ACHN (cell line): Measurements from ENCODE around the gene BICRA.

Experiments
- DNase-seq: peaks from one replicate; pipeline ENCODE4 v3.0.0-alpha.2; 2015
- in situ Hi-C: cut with HindIII; loops from 2 replicates; pipeline ENCODE4 v1.10.0; 2017; ENCODE audit warnings: low sequenced_read_pairs, low pct_ligation_motif_present, low pct_unique_long_range_greater_than_20kb

The BICRA gene

GRCh38 chr19:47679251-47679900 lies 70.4 kb downstream of the BICRA start:
- DNase-seq = no peak
- in situ Hi-C loops = no loop called here

DNA sequence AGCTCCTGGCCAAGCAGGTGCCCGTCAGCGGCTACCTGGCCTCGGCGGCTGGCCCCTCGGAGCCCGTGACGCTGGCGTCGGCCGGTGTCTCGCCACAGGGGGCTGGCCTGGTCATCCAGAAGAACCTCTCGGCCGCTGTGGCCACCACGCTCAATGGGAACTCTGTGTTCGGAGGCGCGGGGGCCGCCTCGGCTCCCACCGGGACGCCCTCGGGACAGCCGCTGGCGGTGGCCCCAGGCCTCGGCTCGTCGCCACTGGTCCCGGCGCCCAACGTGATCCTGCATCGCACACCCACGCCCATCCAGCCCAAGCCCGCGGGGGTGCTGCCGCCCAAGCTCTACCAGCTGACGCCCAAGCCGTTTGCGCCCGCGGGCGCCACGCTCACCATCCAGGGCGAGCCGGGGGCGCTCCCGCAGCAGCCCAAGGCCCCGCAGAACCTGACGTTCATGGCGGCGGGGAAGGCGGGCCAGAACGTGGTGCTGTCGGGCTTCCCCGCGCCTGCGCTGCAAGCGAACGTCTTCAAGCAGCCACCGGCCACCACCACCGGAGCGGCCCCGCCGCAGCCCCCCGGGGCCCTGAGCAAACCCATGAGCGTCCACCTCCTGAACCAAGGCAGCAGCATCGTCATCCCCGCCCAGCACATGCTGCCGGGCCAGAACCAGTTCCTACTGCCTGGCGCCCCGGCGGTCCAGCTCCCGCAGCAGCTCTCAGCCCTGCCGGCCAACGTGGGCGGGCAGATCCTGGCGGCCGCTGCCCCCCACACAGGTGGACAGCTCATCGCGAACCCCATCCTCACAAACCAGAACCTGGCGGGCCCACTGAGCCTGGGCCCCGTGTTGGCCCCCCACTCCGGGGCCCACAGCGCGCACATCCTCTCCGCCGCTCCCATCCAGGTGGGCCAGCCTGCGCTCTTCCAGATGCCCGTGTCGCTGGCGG lies 71.3 kb downstream of the BICRA start:
- no peak for DNase-seq
- in situ Hi-C loops = no loop called here

GRCh38 chr19:47680858-47681332 lies 72.0 kb downstream of the BICRA start:
- no peak for DNase-seq
- in situ Hi-C loops = no loop called here

GRCh38 chr19:47681388-47681787 lies 72.5 kb downstream of the BICRA start:
- no peak for DNase-seq
- in situ Hi-C loops = no loop called here

DNA sequence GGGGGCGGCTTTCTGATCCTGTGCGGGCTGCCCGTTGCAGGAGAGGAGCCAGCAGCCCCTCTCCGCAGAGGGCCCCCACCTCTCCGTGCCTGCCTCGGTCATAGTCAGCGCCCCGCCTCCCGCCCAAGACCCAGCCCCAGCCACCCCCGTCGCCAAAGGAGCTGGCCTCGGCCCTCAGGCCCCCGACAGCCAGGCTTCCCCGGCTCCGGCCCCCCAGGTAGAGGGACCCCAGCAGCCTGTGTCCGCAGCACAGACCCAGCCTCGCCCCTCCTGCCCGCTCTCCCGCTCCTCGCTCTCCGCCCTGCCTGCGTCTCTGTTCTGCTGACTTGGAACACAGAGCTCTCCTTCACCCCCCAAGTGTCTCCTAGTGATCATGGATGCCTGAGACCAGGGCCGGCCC lies 73.0 kb downstream of the BICRA start:
- DNase-seq = no peak
- in situ Hi-C loops = no loop called here

GRCh38 chr19:47682939-47683338 lies 74.0 kb downstream of the BICRA start:
- in situ Hi-C loops = no loop called here
- DNase-seq = no peak

GRCh38 chr19:47686679-47687450 lies 77.9 kb downstream of the BICRA start:
- in situ Hi-C loops = no loop called here
- DNase-seq = no peak

- no peak for DNase-seq
Measured at GRCh38 chr19:47687906-47688305, 79.0 kb downstream of the BICRA start.

DNA sequence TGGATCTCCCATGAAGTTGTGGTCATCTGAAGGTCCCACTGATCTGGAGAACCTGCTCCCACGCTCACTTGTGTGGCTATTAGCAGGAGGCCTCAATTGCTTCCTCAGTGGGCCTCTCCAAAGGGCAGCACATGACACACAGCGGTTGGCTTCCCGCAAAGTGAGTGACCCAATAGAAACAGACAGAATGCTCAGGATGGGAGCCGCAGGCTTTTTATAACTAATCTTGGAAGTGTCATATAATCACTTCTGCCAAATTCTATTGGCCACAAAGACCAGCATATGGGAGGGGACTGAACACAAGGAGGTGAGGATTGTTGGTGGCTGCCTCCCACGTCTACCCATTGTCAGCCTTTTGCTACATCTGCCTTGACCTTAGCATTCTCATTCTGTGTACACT lies 82.2 kb downstream of the BICRA start:
- in situ Hi-C loops = no loop called here
- DNase-seq = no peak

More at GRCh38 chr19:47687906-47688305, 79.0 kb downstream of the BICRA start:
- in situ Hi-C loops = no loop called here

GRCh38 chr19:47691782-47692181 lies 82.8 kb downstream of the BICRA start:
- in situ Hi-C loops = no loop called here
- DNase-seq = no peak

DNA sequence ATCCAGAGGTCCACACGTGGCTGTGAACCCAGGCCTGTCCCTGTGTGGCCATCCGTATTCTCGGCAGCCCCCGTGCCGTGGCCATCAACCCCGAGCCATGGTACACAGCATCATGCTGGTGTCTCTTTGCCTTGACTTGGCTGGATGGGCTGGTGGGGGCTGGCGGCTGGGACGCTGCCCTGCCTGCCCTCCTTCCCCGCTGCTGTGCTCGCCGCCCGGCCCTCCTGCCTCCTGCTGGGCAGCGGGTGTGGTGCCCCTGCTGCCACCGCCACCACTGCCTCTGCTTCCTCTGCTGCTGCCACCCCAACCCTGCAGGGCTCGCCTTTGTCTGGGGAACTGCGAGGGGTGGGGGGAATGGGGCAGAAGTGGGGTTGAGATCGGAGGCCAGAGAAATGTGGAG lies 84.6 kb downstream of the BICRA start:
- no peak for DNase-seq
- in situ Hi-C loops = no loop called here

- DNase-seq = no peak
- in situ Hi-C loops = no loop called here
Measured at GRCh38 chr19:47693903-47694302, 85.0 kb downstream of the BICRA start.

GRCh38 chr19:47694466-47695273 lies 85.7 kb downstream of the BICRA start:
- in situ Hi-C loops = no loop called here
- DNase-seq = no peak

GRCh38 chr19:47695533-47696262 lies 86.8 kb downstream of the BICRA start:
- in situ Hi-C loops = no loop called here
- no peak for DNase-seq

GRCh38 chr19:47696635-47697034 lies 87.7 kb downstream of the BICRA start:
- no peak for DNase-seq
- in situ Hi-C loops = no loop called here

DNA sequence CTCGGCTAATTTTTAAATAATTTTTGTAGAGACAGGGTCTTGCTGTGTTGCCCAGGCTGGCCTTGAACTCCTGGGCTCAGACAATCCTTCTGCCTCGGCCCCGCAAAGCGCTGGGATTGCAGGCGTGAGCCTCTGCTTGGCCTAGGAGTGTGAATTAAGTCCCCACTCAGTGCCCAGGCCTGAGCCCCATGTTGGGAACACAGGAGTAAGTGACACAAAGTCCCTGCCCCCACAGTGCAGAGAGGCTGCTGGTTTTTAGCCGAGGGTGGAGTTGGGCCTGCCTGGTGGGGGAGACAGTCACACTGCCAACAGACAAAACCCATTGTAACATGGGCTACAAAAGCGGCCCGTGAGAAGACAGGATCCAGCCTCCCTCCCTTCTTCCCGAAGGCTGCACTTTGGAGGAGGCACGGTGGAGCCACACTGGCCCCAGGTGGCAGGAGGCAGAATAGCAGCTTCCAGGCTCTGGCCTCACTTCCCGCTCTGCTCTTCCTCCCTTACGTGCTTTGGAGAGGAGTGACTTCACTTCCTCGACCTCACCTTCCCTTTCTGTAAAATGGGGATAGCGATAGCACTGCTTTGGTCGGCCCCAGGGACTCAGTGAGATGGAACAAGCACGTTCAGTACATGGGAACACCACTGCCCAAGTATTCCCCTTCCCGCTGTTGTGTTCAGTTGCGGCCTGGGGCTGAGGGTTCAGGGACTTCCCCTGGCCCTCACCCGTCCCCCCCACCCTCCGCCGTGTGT lies 89.1 kb downstream of the BICRA start:
- in situ Hi-C loops = no loop called here
- peak; percentile 74 for DNase-seq
